PC-3 (cell line): Measurements from ENCODE around the gene SDSL.

Source experiments
- CTCF ChIP-seq: fragments of 300-600 bp; sonication (generic); conservative IDR thresholded peaks from 2 replicates; pipeline ENCODE4 v1.5.1; 2017; ENCODE audit warnings: antibody characterized with exemption, low read depth, mild to moderate bottlenecking, low read length
- EZH2 ChIP-seq: fragments of 300-600 bp; sonication (generic); IDR thresholded peaks from one replicate; pipeline ENCODE4 v1.6.1; 2017; ENCODE audit warnings: antibody characterized with exemption, mild to moderate bottlenecking, low read length; ENCODE audit not compliant: unreplicated experiment

GRCh38 chr12:113476176-113476986 lies 54.2 kb downstream of the SDSL start:
- TF ChIP-seq CTCF = no peak
- peak; percentile 96 for TF ChIP-seq EZH2
